Measurements from ENCODE around the gene PIGZ. TPM values are rescaled to one million over a fixed set of nuclear protein-coding genes. Genes with fewer than 3 reads are reported as not detected.

The PIGZ gene
- total RNA-seq, 1 donor from 2014 or later, result 0.88 TPM

DNA sequence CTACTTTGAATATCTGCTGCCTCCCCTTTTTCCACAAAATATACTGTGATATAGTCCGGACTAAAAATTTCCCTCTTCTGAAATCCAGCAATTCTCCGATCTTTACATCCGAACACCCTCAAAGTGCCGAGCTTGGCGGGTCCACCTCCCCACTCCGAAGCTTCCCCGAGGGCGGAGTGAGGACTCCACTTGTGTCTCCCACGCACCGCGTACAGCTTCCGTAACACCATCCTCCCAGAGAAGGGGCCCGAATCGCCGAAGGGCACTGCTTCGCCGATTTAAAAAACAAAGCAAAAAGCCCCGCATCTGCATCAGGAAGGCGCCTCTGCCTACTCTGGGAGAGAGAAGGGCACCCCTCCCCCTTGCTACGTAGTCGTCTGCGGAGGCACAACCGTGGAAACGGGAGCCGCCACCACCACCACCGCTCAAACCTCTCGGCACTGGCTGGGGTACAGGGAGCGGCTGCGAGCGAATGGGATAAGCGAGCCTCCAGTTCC is 26.9 kb downstream of the PIGZ start:
- no peak for TF ChIP-seq CTCF (IDR thresholded peaks at IDR 0.05; ENCODE audit: insufficient read depth, low read length, poor library complexity, severe bottlenecking)
- Histone ChIP-seq H3K36me3 (ENCODE audit: control insufficient read depth, insufficient read depth, low read length) (peaks cover 2% of the 10 kb centered on the region), H3K4me3 (ENCODE audit: low read depth, low read length) (peak overlapping the region; percentile 99), H3K27me3 (ENCODE audit: control insufficient read depth, insufficient read depth, low read length) (no peaks in the 10 kb centered on the region)
- no peak for DNase-seq (ENCODE audit: low read depth)

- Histone ChIP-seq H3K27me3 (ENCODE audit: control insufficient read depth, insufficient read depth, low read length) (no peaks in the 10 kb centered on the region), H3K4me3 (ENCODE audit: low read depth, low read length) (no peak overlapping the region), H3K36me3 (ENCODE audit: control insufficient read depth, insufficient read depth, low read length) (peaks cover 2% of the 10 kb centered on the region)
- DNase-seq (ENCODE audit: low read depth), result no peak
- no peak for TF ChIP-seq CTCF (IDR thresholded peaks at IDR 0.05; ENCODE audit: insufficient read depth, low read length, poor library complexity, severe bottlenecking)
Measured at GRCh38 chr3:196938576-196938975, 30.1 kb downstream of the PIGZ start.

- no peak for TF ChIP-seq CTCF (IDR thresholded peaks at IDR 0.05; ENCODE audit: insufficient read depth, low read length, poor library complexity, severe bottlenecking)
- H3K27me3 ChIP-seq (ENCODE audit: control insufficient read depth, insufficient read depth, low read length), result no peaks in the 10 kb centered on the region
- peaks cover 2% of the 10 kb centered on the region for H3K36me3 ChIP-seq (ENCODE audit: control insufficient read depth, insufficient read depth, low read length)
- no peak for DNase-seq (ENCODE audit: low read depth)
- H3K4me3 ChIP-seq (ENCODE audit: low read depth, low read length), result no peak overlapping the region
Measured at GRCh38 chr3:196938124-196938523, 30.5 kb downstream of the PIGZ start.

DNA sequence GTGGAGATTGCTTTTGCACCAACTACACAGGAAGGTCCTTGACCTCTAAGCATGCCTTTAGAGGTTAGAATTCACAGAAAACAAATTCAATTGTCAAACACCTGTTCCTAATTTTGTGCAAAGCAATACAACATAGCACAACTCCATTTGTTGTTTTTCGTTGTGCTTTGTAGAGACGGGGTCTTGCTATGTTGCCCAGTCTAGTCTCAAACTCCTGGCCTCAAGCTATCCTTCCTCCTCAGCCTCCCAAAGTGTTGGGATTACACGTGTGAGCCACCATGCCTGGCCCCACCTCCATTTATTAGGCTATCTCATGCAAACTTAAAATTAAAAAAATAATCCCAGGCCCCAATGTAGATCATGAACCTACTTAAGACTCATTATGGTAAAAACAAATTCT is 32.3 kb downstream of the PIGZ start:
- no peak for DNase-seq (ENCODE audit: low read depth)
- peaks cover 2% of the 10 kb centered on the region for H3K36me3 ChIP-seq (ENCODE audit: control insufficient read depth, insufficient read depth, low read length)

DNA sequence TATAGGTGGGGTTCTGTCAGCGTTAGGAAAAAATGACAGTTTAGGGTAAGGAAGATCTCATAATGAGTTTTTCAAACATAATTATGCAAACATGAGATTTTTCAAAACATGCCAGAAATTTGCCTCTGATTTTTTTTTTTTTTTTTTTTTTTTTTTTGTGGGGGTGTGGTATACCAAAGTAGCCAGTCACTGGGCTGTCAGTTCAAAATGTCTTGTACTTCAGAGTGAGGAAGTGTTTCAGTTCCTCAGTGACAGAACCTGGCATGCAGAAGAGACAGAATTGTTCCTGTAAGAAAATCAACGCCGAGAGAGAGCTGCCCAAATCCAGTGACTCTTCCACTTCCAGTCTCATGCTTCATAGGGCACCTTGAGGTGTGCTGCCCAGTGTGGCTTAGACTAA is 36.0 kb downstream of the PIGZ start:
- H3K36me3 ChIP-seq (ENCODE audit: control insufficient read depth, insufficient read depth, low read length), result peaks cover 2% of the 10 kb centered on the region
- DNase-seq (ENCODE audit: low read depth), result no peak
- TF ChIP-seq CTCF (IDR thresholded peaks at IDR 0.05; ENCODE audit: insufficient read depth, low read length, poor library complexity, severe bottlenecking), result no peak
- no peaks in the 10 kb centered on the region for H3K27me3 ChIP-seq (ENCODE audit: control insufficient read depth, insufficient read depth, low read length)
- H3K4me3 ChIP-seq (ENCODE audit: low read depth, low read length), result no peak overlapping the region

More for the DNA sequence above, 32.3 kb downstream of the PIGZ start:
- no peak for TF ChIP-seq CTCF (IDR thresholded peaks at IDR 0.05; ENCODE audit: insufficient read depth, low read length, poor library complexity, severe bottlenecking)
- H3K27me3 ChIP-seq (ENCODE audit: control insufficient read depth, insufficient read depth, low read length), result no peaks in the 10 kb centered on the region
- H3K4me3 ChIP-seq (ENCODE audit: low read depth, low read length), result no peak overlapping the region

DNA sequence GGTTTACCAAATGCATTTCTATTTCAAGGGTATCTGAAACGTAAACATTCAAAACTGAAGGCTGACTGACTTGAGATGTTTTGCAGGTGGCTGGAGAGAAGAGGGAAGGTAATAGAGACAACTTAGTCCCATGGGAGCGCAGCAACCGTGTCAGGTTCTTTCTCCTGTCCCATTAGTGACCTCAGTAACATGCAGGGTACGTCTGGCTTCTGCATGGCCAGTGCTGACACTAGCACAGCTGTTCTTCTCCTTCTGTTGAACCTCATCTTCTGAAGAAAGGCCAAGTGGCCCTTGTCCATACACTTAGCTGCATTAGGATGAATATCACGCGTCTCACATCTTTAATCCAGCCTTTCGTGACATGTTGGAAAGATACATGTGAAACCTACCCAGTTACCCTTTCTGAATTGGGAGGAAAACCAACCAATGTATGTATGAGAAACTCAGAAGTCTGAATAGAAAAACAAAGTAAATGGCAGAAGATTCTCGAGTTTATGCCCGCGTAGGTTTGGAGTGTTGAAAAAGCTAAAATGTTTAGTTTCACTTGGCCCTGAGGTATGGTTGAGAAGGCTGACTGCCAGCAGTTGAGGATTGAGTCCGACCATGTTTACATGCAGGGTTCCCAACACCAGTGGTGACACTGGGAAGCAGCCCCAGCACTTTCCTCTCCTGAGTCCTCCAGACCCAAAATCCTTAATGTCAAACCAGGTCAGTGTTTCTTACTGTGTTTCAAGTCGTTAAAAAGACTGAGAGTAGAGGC is 36.6 kb downstream of the PIGZ start:
- Histone ChIP-seq H3K27me3 (ENCODE audit: control insufficient read depth, insufficient read depth, low read length) (no peaks in the 10 kb centered on the region), H3K36me3 (ENCODE audit: control insufficient read depth, insufficient read depth, low read length) (no peaks in the 10 kb centered on the region), H3K4me3 (ENCODE audit: low read depth, low read length) (no peak overlapping the region)
- DNase-seq (ENCODE audit: low read depth), result no peak
- TF ChIP-seq CTCF (IDR thresholded peaks at IDR 0.05; ENCODE audit: insufficient read depth, low read length, poor library complexity, severe bottlenecking), result no peak
